ENCODE data around the gene CEP20.

DNA sequence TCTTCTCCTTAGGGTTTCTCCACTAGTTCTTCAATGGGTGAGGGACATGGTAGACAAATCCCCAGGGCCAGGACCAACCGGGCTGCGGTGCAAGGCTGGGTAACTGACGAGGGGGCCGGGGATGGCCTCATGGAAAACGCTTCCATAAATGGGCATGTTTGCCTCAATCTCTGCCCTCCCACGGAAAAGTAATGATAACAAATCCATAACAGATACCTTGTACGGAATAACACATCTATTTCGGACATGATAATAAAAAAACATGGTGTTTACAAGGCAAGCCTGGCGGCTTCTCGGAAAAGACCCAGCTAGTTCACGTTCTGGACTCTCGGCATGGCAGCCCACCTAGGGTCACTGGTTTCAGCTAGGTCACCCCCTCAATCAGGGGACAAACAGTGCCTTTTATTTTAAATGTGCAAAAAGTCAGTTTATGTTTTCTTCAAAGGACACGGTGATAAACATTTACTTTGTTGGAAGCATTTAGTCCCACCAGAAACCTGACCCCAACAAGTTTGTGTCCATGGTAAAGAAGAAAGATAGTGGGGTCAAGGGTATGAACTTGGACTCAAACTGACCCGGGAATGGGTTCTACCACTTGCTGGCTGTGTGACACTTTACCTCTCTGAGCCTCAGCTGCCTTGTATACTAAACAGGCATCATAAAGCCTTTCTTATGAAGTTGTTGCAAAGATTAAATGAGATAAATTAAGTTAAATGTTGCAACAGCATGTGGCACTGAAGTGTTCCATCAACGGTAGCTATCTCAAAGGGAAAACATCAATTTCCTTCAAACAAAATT, 33.3 kb downstream of the CEP20 start:
- no peak for TF ChIP-seq POLR2A (IDR thresholded peaks at IDR 0.05; ENCODE audit: control extremely low read depth in 1 of 2, low read depth in 2 of 2, low read length in 2 of 2)
- TF ChIP-seq CTCF (IDR thresholded peaks at IDR 0.05; ENCODE audit: control extremely low read depth in 1 of 3, insufficient read depth in 1 of 3, low read depth in 1 of 3, low read length in 3 of 3) = no peak
- no peak for TF ChIP-seq TAF1 (IDR thresholded peaks at IDR 0.05; ENCODE audit: low read depth, low read length)
- no peak for TF ChIP-seq RFX5 (IDR thresholded peaks at IDR 0.05; ENCODE audit: borderline replicate concordance, low read depth, low read length)
- no peak for TF ChIP-seq RNF2 (IDR thresholded peaks at IDR 0.05; ENCODE audit: borderline replicate concordance, low read depth, low read length, missing control alignments, poor library complexity, severe bottlenecking)
- no peak for TF ChIP-seq RXRA (IDR thresholded peaks at IDR 0.05; ENCODE audit: insufficient read depth, low read depth, low read length)
- no peak for TF ChIP-seq GABPA (IDR thresholded peaks at IDR 0.05; ENCODE audit: borderline replicate concordance, insufficient read depth, low read length)
- no peak for TF ChIP-seq SP1 (IDR thresholded peaks at IDR 0.05; ENCODE audit: low read depth, low read length)
- TF ChIP-seq CEBPB (IDR thresholded peaks at IDR 0.05; ENCODE audit: low read depth, low read length) = no peak
